Retinal pigment epithelial cell (primary cell): ENCODE data around the gene ZNF213.

Experiments used
- DNase-seq: peaks from one replicate; pipeline ENCODE4 v3.0.0-alpha.2; 2010; ENCODE audit warnings: low read depth
- H3K4me3 ChIP-seq: 2 replicates; pipeline ENCODE4 v1.5.1; 2011; ENCODE audit warnings: mild to moderate bottlenecking, low read length, control low read depth, moderate library complexity
- TF ChIP-seq, protein P1 (sequence below): conservative IDR thresholded peaks from 2 replicates; pipeline ENCODE4 v1.5.1; 2011; ENCODE audit warnings: low read depth, low read length, control low read depth, inconsistent platforms

The ZNF213 gene

DNA sequence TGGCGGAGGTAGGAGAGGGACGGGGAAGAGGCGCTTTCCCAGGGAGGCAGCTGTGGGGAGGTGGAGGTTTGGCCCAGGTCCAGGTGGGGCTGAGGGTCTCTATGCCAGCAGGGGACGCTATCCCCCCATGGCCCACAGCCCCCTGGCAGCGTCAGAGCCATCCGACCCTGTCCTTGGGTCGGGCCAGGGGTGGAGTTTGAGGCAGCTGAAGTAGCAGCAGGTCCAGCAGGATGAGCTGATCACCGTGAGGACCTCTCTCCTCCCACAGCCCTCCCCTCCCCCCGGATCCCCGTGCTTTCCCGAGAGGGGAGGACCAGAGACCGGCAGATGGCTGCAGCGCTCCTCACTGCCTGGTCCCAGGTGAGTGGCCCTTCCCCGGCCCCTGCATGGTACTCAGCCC lies 19.3 kb upstream of the ZNF213 start:
- DNase-seq, result no peak
- TF ChIP-seq, protein P1, sequence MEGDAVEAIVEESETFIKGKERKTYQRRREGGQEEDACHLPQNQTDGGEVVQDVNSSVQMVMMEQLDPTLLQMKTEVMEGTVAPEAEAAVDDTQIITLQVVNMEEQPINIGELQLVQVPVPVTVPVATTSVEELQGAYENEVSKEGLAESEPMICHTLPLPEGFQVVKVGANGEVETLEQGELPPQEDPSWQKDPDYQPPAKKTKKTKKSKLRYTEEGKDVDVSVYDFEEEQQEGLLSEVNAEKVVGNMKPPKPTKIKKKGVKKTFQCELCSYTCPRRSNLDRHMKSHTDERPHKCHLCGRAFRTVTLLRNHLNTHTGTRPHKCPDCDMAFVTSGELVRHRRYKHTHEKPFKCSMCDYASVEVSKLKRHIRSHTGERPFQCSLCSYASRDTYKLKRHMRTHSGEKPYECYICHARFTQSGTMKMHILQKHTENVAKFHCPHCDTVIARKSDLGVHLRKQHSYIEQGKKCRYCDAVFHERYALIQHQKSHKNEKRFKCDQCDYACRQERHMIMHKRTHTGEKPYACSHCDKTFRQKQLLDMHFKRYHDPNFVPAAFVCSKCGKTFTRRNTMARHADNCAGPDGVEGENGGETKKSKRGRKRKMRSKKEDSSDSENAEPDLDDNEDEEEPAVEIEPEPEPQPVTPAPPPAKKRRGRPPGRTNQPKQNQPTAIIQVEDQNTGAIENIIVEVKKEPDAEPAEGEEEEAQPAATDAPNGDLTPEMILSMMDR, result no peak

GRCh38 chr16:3118204-3118790 lies 16.5 kb upstream of the ZNF213 start:
- DNase-seq, result no peak
- no peak overlapping the region for H3K4me3 ChIP-seq
- TF ChIP-seq, protein P1, result no peak

More for the DNA sequence above, 19.3 kb upstream of the ZNF213 start:
- H3K4me3 ChIP-seq, result no peak overlapping the region

- DNase-seq, result no peak
- TF ChIP-seq, protein P1, result no peak
- no peak overlapping the region for H3K4me3 ChIP-seq
Observed at GRCh38 chr16:3118846-3119245, 16.0 kb upstream of the ZNF213 start.

DNA sequence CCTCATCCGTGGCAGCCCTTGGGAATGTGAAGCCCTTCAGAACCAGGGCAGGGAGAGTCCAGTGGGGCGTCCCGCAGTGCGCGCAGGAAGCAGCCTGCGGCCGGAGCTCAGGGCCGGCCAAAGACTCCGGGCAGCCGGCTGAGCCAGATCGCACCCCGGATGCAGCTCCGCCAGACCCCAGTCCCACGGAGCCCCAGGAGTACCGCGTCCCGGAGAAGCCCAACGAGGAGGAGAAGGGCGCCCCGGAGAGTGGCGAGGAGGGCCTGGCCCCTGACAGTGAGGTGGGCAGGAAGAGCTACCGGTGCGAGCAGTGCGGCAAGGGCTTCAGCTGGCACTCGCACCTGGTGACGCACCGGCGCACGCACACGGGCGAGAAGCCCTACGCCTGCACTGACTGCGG lies 15.5 kb upstream of the ZNF213 start:
- DNase-seq, result no peak
- TF ChIP-seq, protein P1, result no peak
- no peak overlapping the region for H3K4me3 ChIP-seq

DNA sequence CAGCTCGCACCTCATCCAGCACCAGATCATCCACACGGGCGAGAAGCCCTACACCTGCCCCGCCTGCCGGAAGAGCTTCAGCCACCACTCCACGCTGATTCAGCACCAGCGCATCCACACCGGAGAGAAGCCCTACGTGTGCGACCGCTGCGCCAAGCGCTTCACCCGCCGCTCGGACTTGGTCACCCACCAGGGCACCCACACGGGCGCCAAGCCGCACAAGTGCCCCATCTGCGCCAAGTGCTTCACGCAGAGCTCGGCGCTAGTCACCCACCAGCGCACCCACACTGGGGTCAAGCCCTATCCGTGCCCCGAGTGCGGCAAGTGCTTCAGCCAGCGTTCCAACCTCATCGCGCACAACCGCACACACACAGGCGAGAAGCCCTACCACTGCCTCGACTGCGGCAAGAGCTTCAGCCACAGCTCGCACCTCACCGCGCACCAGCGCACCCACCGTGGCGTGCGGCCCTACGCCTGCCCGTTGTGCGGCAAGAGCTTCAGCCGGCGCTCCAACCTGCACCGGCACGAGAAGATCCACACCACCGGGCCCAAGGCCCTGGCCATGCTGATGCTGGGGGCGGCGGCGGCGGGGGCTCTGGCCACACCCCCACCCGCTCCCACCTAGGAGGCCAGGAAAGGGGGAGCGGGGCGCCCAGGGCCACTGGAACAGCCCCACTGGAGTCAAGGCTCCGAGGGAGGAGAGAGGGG lies 15.0 kb upstream of the ZNF213 start:
- TF ChIP-seq, protein P1, result no peak
- no peak for DNase-seq
- H3K4me3 ChIP-seq, result no peak overlapping the region

DNA sequence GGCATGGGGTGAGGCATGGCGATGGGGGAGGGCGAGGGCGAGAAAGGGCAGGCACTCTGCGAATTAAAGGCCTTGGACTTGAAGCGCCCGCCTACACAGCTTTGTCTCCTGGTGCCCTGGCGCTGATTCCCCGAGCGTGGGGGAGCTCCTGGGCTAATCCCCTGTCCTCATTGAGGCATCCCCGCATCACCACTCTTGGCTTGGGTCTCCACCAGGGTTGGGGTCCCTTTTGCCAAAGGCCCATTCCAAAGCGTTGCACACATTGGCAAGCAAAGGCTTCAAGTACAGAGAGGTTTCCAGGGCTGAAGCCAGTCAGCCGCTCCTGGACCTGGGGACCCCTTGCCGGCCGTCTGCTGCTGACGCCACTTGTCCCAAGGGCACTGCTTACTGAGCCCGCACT lies 14.4 kb upstream of the ZNF213 start:
- DNase-seq, result no peak

More for the DNA sequence above, 14.4 kb upstream of the ZNF213 start:
- H3K4me3 ChIP-seq, result no peak overlapping the region
- TF ChIP-seq, protein P1, result no peak
